Psoas muscle (tissue), 8 donors: ENCODE results near the gene IGSF5. TPM values are rescaled to one million over a fixed set of nuclear protein-coding genes. Genes with fewer than 3 reads are reported as not detected.

Experiments used
- ATAC-seq, 4 donors: fragments of 200-7000 bp; cut with Tn5 transposase; one replicate each; pipeline ENCODE4 v1.9.1; 2020; ENCODE audit warnings: moderate library complexity in 3 of 4, mild to moderate bottlenecking in 2 of 4
- DNase-seq, 2 donors: peaks; one replicate each; pipeline ENCODE4 v3.0.0-alpha.2; 2020
- H3K27ac ChIP-seq: fragments of 200-600 bp; one replicate; pipeline ENCODE4 v1.8.0; 2022
- H3K27me3 ChIP-seq, 3 donors: fragments of 200-600 bp in 1 of 3; one replicate each; pipeline versions ENCODE4 v1.6.1 to v1.8.0; 2013 to 2022; ENCODE audit warnings: low read length in 2 of 3, mild to moderate bottlenecking in 2 of 3, moderate library complexity in 1 of 3; ENCODE audit not compliant: insufficient read depth in 3 of 3
- H3K36me3 ChIP-seq, 2 donors: fragments of 200-600 bp in 1 of 2; one replicate each; pipeline versions ENCODE4 v1.6.1 to v1.8.0; 2013 to 2022; ENCODE audit warnings: low read depth in 1 of 2, mild to moderate bottlenecking in 1 of 2, moderate library complexity in 1 of 2; ENCODE audit not compliant: insufficient read depth in 1 of 2
- H3K4me1 ChIP-seq: fragments of 200-600 bp; one replicate; pipeline ENCODE4 v1.8.0; 2022
- H3K4me3 ChIP-seq: fragments of 200-600 bp; one replicate; pipeline ENCODE4 v1.8.0; 2022; ENCODE audit warnings: mild to moderate bottlenecking
- H3K9me3 ChIP-seq: fragments of 200-600 bp; one replicate; pipeline ENCODE4 v1.8.0; 2022
- WGBS, 3 donors: extraction: QIAGEN DNeasy Blood & Tissue Kit; methylation state at CpG; one replicate each; pipeline versions ENCODE4 v1.1.6 to v1.1.7; 2013; 5-methylcytosine and 5-hydroxymethylcytosine counted together
- intact Hi-C, 2 donors: fragments of 100-400 bp; cut with DNase I; formaldehyde crosslinking; loops; one replicate each; pipeline versions ENCODE4 v1.11.0 to v1.14.2; 2022
- polyA plus RNA-seq, 3 donors: library from polyadenylated mRNA; stranded (reverse); fragments of 200-250 nt; gene quantifications; one replicate each; pipeline ENCODE4 v1.2.3, GENCODE V29; 2013
- total RNA-seq, 4 donors: library from RNA; stranded (reverse); fragmentation: NEBNext Ultra II Directional in 2 of 4; extraction: Animal tissue kit (Norgen Biotek cat#: 25700) in 2 of 4; gene quantifications; one replicate each; pipeline versions ENCODE4 v1.2.1 to v1.2.4, GENCODE V29; 2021 to 2023
- TF ChIP-seq, protein P1 (sequence below): fragments of 200-600 bp; IDR thresholded peaks from one replicate; pipeline ENCODE4 v1.8.0; 2022; ENCODE audit warnings: antibody characterized with exemption
- donor health status: healthy with polysubstance abuse.
- donor health status: DM: no; HTN: no; CAD: no; lungs with moderate emphysema.
- donor health status: Bipolar disorder and iron deficiency.
- donor health status: healthy.
- donor health status: DM: yes; HTN: yes; CAD: no.
- donor health status: DM: no; HTN: no; CAD: no.
- donor health status: DM: no; HTN: no; CAD: no.
- donor health status: DM: yes; HTN: yes; CAD: no.

Gene IGSF5
- total and polyA plus RNA-seq, 7 donors, result not detected

DNA sequence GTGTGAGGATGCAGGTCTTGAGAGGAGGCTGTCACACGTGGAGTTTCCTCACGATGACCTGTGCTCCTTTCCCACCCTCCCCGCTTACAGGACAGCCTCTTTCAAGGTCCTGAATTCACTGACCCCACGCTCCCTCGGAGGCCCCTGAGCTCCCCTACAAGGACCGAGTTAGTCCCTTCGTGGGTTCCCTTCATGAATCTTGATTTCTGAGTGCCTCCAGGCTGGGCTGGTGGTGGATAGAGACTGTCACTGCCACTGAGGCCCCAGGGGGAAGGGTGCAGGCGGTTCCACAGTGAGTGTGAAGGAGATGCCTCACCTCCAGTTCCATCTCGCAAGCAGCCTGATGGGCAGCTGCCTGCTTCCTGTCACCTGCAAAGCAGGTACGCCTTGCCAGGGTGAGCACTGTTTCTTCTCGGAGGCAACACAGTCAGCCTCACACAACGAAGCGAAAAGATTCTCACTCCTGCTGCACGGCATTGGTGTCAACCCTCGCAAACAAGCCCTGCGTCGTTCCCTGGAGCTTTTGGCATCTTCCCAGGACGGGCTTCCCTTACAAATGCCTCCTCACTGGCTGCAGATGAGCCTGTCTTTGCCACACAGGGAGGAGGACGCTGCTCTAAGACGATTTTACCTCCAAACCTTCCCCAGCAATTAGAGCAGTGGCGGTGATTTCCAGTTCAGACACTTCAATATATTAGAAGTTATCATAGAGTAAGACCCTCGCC, 95.6 kb downstream of the IGSF5 start:
- Histone ChIP-seq H3K27me3 (peaks cover 0 to 4% (median 0%) of the 10 kb centered on the region in 3 donors), H3K4me1 (no peaks in the 10 kb centered on the region), H3K4me3 (no peak overlapping the region), H3K27ac (no peak overlapping the region), H3K36me3 (no peaks in the 10 kb centered on the region), H3K9me3 (no peaks in the 10 kb centered on the region)
- TF ChIP-seq, protein P1, sequence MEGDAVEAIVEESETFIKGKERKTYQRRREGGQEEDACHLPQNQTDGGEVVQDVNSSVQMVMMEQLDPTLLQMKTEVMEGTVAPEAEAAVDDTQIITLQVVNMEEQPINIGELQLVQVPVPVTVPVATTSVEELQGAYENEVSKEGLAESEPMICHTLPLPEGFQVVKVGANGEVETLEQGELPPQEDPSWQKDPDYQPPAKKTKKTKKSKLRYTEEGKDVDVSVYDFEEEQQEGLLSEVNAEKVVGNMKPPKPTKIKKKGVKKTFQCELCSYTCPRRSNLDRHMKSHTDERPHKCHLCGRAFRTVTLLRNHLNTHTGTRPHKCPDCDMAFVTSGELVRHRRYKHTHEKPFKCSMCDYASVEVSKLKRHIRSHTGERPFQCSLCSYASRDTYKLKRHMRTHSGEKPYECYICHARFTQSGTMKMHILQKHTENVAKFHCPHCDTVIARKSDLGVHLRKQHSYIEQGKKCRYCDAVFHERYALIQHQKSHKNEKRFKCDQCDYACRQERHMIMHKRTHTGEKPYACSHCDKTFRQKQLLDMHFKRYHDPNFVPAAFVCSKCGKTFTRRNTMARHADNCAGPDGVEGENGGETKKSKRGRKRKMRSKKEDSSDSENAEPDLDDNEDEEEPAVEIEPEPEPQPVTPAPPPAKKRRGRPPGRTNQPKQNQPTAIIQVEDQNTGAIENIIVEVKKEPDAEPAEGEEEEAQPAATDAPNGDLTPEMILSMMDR, result no peak
- ATAC-seq, result no peak
- DNase-seq, result no peak
- 59 to 68% (median 64%) methylated on average over 22 of the region's 22 CpGs for WGBS, 3 donors
- intact Hi-C loops, result no loop called here

DNA sequence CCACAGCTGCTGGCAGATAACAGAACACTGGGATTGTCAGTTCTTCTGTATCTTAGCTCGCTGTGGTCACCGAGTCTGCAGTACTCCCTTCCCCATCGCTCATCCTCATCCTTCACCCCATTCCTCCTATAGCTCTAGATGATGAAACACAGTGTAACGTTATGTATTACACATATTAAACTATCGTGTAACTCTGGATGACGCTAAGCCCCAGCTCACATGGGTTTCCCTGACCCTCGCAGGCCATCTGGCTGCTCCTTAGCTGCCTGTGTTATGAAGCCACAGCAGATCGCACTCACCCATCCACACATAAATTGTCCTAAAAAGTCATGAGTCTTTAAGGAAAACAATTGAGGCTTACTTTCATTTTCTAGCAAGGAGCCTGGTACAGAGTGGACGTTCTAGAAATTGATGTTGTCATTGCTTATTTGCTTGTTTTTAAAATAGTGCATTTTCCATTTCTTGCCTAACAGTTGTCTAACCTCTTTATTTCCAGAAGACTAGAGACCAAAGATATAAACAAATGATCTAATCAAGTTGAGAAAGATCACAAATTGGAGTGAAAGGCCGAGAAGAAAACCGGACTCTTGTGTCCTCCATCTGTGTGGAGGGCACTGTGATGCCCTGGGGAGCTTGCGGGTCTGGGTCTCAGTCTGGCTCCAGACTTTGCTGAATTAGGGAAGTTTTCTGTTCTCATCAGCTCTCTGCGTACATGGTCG, 97.9 kb downstream of the IGSF5 start:
- Histone ChIP-seq H3K36me3 (no peaks in the 10 kb centered on the region), H3K4me1 (no peaks in the 10 kb centered on the region), H3K27ac (no peak overlapping the region), H3K4me3 (no peak overlapping the region), H3K27me3 (peaks cover 0 to 4% (median 0%) of the 10 kb centered on the region in 3 donors), H3K9me3 (no peaks in the 10 kb centered on the region)
- intact Hi-C loops, result no loop called here
- ATAC-seq, result no peak
- no peak for DNase-seq
- 83 to 84% (median 83%) methylated on average over 14 of the region's 14 CpGs for WGBS, 3 donors
- TF ChIP-seq, protein P1, result no peak

DNA sequence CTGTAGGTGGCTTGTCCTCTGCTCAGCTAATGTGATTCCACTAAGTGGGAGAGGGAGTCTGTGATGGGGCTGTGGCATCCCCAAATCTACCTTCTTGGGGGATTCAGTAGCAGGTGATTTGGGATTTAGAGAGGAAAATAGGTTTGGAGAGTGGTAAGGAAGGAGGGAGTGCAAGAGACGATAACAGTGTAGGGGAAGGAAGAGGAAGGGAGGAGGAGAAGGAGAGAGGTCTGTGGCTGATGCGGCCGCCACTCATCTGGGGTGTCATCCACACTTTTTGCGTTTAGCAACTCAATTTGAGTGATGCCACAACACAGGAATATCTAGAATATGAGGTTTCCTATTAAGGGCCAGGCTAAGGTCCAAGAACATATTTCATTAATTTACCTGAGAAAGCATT, 98.5 kb downstream of the IGSF5 start:
- TF ChIP-seq, protein P1, result no peak
- H3K27me3 ChIP-seq, result peaks cover 0 to 4% (median 0%) of the 10 kb centered on the region in 3 donors
- no peaks in the 10 kb centered on the region for H3K4me1 ChIP-seq
- no peaks in the 10 kb centered on the region for H3K9me3 ChIP-seq
- WGBS, 3 donors, result 89 to 95% (median 91%) methylated on average over 4 of the region's 4 CpGs
- intact Hi-C loops, result no loop called here
- no peak overlapping the region for H3K27ac ChIP-seq
- H3K4me3 ChIP-seq, result no peak overlapping the region
- ATAC-seq (no peak), DNase-seq (no peak)
- no peaks in the 10 kb centered on the region for H3K36me3 ChIP-seq

DNA sequence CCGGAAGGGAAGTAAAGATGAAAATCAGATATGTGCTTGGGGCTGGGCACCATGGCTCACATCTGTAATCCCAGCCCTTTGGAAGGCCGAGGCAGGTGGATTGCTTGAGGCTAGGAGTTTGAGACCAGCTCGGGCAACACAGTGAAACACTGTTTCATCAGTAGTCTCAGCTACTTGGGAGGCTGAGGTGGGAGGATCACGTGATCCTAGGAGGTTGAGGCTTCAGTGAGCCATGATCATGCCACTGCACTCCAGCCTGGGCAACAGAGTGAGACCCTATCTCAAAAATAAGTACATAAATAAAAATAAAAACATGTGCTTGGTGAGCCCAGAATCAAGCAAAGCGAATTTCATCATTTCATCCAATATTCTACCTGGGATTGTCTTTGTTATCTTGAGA, 98.9 kb downstream of the IGSF5 start:
- Histone ChIP-seq H3K4me3 (no peak overlapping the region), H3K36me3 (no peaks in the 10 kb centered on the region), H3K4me1 (no peaks in the 10 kb centered on the region), H3K27me3 (peaks cover 0 to 4% (median 0%) of the 10 kb centered on the region in 3 donors), H3K27ac (no peak overlapping the region), H3K9me3 (no peaks in the 10 kb centered on the region)
- DNase-seq (no peak), ATAC-seq (no peak)
- WGBS, 3 donors, result 90 to 93% (median 90%) methylated on average over 5 of the region's 5 CpGs
- intact Hi-C loops, result no loop called here
- TF ChIP-seq, protein P1, result no peak
